ENCODE measurements around the gene CBX2. TPM values are rescaled to one million over a fixed set of nuclear protein-coding genes. Genes with fewer than 3 reads are reported as not detected.

Gene CBX2
- total RNA-seq = 1.6 and 3.0 TPM in 2 replicates

GRCh38 chr17:79777894-79778503 lies at the start of gene CBX2:
CBX2 (plus strand) TSS chr17:79778148; CDS start chr17:79778236, 88 bp downstream.

GRCh38 chr17:79730769-79731483 lies 47.0 kb upstream of the CBX2 start, which contains the start of gene ENPP7:
ENPP7 (plus strand) TSS chr17:79730943; CDS start chr17:79731140, 197 bp downstream.

GRCh38 chr17:79796763-79797491 lies 19.0 kb downstream of the CBX2 start, which contains the start of gene CBX8:
CBX8 (minus strand) TSS chr17:79797077; CDS start chr17:79796998, 79 bp downstream.

Other genes with a start within 250 kb of the CBX2 start
- not detected in 2 replicates for gene RBFOX3, start 167.1 kb upstream of the CBX2 start, total RNA-seq
- not detected in 2 replicates for gene ENPP7, start 47.2 kb upstream of the CBX2 start, total RNA-seq
- 2.7 and 5.7 TPM in 2 replicates for gene CBX8, start 18.9 kb downstream of the CBX2 start, total RNA-seq
- 15.3 and 15.4 TPM in 2 replicates for gene CBX4, start 61.3 kb downstream of the CBX2 start, total RNA-seq